ENCODE results near the gene SNCB. TPM values are rescaled to one million over a fixed set of nuclear protein-coding genes. Genes with fewer than 3 reads are reported as not detected.

SNCB gene
- polyA plus RNA-seq, 1 of the 3 experiments (the other 2 are of a cell fraction): 0.33 TPM

GRCh38 chr5:176673651-176674583, 43.6 kb upstream of the SNCB start (continued):
- TF ChIP-seq ZBTB33 (IDR thresholded peaks at IDR 0.05; ENCODE audit: borderline replicate concordance, low read depth) (no peak), TAF1 (IDR thresholded peaks at IDR 0.05; ENCODE audit: borderline replicate concordance, low read depth, low read length) (no peak), MXI1 (IDR thresholded peaks at IDR 0.05; ENCODE audit: low read depth, low read length) (no peak), EZH2phosphoT487 (IDR thresholded peaks at IDR 0.05; ENCODE audit: borderline replicate concordance, low read depth) (no peak), TCF12 (IDR thresholded peaks at IDR 0.05) (no peak), FOXJ3 (CRISPR knock-in tag; IDR thresholded peaks at IDR 0.05) (no peak), POLR2AphosphoS5 (IDR thresholded peaks at IDR 0.05; ENCODE audit: low read depth, low read length) (no peak), EP300 (IDR thresholded peaks at IDR 0.05; ENCODE audit: borderline replicate concordance in 1 of 2, low read depth in 1 of 2, low read length in 1 of 2) (no peak)

GRCh38 chr5:176671890-176672747, 41.8 kb upstream of the SNCB start:
- Histone ChIP-seq H3K9me3 (no peaks in the 10 kb centered on the region), H3K4me3 (ENCODE audit: low read depth in 2 of 2, low read length in 1 of 2) (no peak overlapping the region), H3F3A (replicated peaks; ENCODE audit: insufficient read depth) (no peaks in the 10 kb centered on the region), H2AFZ (ENCODE audit: low read depth) (no peak overlapping the region), H3K27me3 (ENCODE audit: insufficient read depth) (peaks cover 12% of the 10 kb centered on the region; the same call in 1 of the 2 replicates), H3K27ac (ENCODE audit: low read depth in 2 of 2, low read length in 1 of 2) (no peak overlapping the region), H3K4me1 (ENCODE audit: control insufficient read depth in 1 of 2, insufficient read depth in 2 of 2, low read depth in 1 of 2, low read length in 1 of 2) (peaks cover 0 to 7% of the 10 kb centered on the region in 2 experiments; a peak in 1 of 4 replicates), H4K20me1 (ENCODE audit: insufficient read depth) (no peaks in the 10 kb centered on the region), H3K9me2 (no peaks in the 10 kb centered on the region), H3K4me2 (no peak overlapping the region), H3K9ac (no peak overlapping the region), H3K36me3 (replicated peaks in 1 of 2; ENCODE audit: control insufficient read depth in 1 of 2, insufficient read depth in 2 of 2, low read length in 1 of 2) (no peaks in the 10 kb centered on the region), H3K79me2 (ENCODE audit: insufficient read depth) (no peaks in the 10 kb centered on the region)
- ChIA-PET POLR2A (no interaction called here), CTCF (interaction anchor here (0.7 to 4.1 kb wide), 6 partner anchors 9 to 68 kb away, joined by 3 to 25 read pairs (median 3); no protein-coding TSS in a partner anchor)
- 64% methylated on average over 13 of the region's 18 CpGs for WGBS (ENCODE audit: low lambda C conversion rate)
- no peak for DNase-seq
- TF ChIP-seq MAX (IDR thresholded peaks at IDR 0.05; ENCODE audit: low read depth) (no peak), TEAD4 (IDR thresholded peaks at IDR 0.05; ENCODE audit: borderline replicate concordance, insufficient read depth) (no peak), ZBTB33 (IDR thresholded peaks at IDR 0.05; ENCODE audit: borderline replicate concordance, low read depth) (no peak), EZH2phosphoT487 (IDR thresholded peaks at IDR 0.05; ENCODE audit: borderline replicate concordance, low read depth) (no peak), USF1 (IDR thresholded peaks at IDR 0.05; ENCODE audit: borderline replicate concordance, low read depth) (no peak), FOXM1 (IDR thresholded peaks at IDR 0.05; ENCODE audit: low read depth) (no peak), RFX5 (IDR thresholded peaks at IDR 0.05; ENCODE audit: low read length) (no peak), RCOR1 (IDR thresholded peaks at IDR 0.05; ENCODE audit: low read length) (no peak), MEF2A (IDR thresholded peaks at IDR 0.05; ENCODE audit: borderline replicate concordance, low read depth) (no peak), REST (IDR thresholded peaks at IDR 0.05; ENCODE audit: low read depth, low read length) (no peak), ELF1 (IDR thresholded peaks at IDR 0.05) (no peak)
